Kidney glomerular epithelial cell (primary cell): ENCODE measurements around the gene MSTN.
A peak's percentile ranks its signal among the peaks of the same experiment; 100 is the strongest.

ENCODE experiments used
- DNase-seq: peaks from one replicate; lab custom pipeline; 2025; lab: John Stamatoyannopoulos, UW

The MSTN gene

DNA sequence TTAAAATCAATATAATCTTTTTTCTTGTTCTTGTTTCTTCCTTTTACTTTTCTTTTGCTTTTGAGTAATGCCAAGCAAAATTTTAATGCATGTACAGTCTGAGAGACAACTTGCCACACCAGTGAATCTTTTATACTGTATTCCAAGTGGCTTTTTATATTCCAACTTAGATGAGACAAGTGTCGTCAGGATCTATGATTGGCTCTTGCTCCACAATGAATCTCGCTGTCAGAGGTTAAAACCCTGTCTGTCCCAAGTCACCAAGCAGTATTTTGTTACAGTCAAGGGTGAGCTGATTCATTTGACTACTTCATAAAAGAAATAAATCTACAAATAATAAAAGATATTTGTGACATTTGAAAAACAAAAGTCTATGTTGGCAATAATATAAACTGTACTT, at the start of gene MSTN:
Gene MSTN (minus strand): TSS at position 129 of the 400 bp plus-strand sequence. CDS start 133 bp downstream, outside the sequence.
- DNase-seq, result no peak

DNA sequence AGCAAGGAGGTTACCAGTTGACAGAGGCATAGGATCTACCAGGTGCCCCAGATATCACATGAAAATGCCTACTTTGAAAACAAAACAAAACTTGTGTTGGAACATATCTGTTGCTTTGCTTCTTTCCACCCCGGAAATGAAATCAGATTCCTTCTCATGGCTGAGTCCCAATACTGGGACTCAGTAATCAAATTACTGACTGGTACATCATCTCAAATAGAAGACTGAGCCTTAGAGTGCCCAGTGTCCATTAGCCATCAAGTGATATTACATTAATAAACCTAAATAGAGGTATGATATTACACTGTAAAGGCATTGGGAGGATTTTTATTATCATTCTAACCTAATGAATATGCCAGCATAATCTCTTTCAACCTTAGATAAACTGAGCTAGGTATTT, 48.6 kb upstream of the MSTN start:
- no peak for DNase-seq

DNA sequence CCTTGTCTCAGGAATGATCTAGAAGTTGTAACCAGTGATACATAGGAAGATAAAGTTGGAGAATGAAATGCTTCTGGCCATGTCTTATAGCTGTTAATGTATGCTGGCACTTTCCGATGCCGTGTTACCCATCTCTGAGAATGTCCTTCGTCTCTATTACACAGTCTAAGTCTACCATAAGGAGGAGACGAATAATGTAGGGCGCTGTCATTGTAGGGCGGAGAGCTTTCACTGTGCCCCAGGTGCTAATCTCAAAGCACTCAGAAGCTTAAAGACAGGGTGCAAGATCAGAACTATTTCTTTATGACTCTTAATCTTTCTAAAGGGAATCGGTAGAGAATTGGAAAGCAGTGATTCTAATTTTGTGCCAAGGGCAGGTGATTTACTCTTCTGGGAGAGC, 48.2 kb upstream of the MSTN start:
- DNase-seq, result no peak

DNA sequence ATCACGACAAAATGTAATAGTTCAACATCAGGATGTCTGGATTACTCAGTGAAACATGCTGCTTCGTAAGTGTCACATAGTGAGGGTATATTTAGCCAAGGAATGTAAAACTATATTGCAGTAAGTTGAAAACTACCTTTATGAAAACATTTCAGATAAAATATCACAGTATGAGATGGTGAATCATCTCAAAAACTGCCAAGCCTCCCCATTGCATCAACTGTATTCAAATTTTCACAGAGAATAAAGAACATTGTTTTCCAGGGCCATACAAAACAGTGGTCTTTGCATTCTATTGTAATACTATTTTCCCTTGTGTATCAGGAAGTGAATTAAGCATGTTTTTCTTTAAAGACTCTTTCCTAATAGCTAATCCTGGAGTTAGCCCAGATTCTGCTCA, 47.6 kb upstream of the MSTN start:
- no peak for DNase-seq

DNA sequence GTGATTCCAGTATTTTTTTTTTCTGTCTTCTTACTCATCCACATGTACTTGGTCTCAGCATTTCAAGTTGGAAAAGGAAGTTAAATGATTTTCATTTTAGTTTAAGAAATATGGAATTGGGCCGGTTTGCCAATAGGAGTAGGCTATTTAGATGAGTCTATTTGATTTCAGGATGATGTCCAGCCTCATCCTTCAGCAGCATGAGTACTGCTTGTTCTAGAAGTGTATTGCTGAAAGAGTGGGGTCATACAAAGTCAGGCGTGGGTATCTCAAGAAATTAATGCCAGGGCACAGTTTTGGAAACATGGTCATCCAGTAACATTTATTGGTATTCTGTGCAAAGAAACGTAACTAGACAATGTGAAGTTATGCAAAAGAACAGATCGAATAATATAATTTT, 44.9 kb upstream of the MSTN start:
- DNase-seq, result no peak

DNA sequence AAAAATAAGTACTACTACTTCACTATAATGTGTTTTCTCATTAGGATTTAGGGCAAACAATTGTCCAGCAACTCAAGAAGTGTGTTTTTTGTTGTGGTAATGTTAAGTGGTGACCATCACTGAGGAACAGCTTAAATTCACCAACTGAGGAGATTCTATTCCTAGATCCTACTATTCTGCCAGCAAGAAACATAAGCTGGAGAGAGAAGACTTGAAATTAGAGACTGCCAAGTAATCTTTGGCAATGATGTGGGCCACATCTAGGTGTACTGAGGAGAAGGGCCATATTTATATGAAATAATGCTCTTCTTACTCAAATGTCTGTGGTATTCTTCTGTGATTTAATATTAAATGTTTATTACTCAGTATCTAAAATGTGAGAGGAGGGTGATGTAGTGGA, 44.3 kb upstream of the MSTN start:
- no peak for DNase-seq

DNA sequence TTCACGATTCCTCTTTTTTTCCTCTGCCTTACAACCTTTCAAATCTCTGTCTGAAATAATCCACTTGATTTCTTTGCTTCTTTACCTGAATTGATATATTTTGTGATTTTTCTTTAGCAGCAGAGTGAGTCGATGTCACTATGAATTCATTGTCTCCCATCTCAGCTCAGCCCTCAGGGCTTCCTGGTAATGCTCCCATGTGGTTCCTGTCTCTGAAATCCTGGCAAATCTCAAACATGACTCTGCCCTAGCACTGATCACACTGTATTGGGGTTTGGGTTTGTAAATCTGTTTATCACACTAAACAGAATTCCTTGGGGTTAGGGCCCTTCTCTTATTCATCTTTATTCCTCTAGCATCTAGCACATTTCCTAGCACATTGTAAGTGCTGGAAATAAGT, 43.0 kb upstream of the MSTN start:
- DNase-seq, result no peak

DNA sequence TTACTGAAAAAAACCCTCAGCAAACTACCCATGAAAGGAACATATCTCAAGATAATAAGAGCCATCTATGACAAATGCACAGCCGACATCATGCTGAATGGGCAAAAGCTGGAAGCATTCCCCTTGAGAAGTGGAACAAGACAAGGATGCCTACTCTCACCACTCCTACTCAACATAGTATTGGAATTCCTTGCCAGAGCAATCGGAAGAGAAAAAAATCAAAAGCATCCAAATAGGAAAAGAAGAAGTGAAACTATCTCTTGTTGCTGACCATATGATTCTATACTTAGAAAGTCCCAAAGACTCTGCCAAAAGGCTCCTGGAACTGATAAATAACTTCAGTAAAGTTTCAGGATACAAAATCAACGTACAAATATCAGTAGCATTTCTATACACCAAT, 40.6 kb upstream of the MSTN start:
- DNase-seq, result no peak

DNA sequence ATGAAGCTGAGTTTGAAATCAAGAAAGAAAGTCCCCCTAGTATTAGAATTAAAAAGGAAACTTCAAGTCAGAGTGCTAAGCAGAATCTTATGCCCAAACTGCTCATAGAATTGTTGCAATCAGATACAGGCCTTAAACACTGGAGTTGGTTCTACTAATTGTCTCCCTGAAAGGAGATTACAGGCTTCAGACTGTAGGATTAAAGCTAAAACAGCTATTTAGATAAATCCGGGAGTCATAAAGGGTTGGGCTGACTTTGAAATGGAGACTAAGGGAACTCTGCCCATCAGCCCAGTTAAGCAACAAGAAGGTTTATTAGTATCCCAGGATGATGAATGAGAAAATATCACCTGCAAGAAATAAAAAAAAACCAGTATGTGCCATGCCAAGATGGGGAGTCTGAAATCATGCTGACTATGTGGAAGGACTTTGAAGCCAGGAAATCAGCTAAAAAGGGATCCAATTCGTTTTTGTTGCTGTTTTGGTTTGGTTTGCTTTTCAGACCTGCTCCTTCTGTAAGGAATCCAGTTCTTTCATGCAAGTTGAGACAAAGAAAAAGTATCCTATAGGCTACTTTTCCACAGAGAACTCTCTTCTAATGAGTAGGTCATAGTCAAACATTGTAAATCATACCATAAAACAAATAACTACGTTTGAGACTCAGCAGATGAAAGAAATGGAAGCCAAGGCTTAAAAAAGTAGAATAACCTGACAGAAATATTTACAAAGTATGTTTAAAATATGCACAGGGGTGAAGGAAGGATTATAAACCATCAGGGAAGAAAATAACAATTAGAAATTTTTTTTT, 37.6 kb upstream of the MSTN start:
- no peak for DNase-seq

DNA sequence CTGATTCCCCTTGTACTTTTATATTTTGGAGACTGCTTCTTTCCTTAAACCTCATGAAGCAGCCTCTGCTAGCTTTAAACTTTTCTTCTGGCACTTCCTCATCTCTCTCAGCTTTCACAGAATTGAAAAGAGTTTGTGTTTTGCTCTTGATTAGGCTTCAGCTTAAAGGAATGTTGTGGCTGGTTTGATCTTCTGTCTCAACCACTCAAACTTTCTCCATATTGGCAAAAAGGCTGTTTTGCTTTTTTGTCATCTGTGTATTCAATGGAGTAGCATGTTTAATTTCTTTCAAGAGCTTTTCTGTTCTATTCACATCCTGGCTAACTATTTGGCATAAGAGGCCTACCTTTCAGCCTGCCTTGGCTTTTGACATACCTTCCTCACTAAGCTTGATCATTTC, 36.3 kb upstream of the MSTN start:
- no peak for DNase-seq

DNA sequence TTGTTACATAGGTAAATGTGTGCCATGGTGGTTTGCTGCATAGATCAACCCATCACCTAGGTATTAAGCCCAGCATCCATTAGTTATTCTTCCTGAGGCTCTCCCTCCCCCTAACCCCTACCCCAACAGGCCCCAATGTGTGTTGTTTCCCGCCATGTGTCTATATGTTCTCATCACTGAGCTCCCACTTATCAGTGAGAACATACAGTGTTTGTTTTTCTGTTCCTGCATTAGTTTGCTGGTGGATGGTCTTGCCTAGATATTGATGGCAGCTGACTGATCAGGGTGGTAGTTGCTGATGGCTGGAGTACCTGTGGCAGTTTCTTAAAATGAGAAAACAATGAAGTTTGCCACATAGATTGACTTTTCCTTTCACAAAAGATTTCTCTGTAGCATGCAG, 34.6 kb upstream of the MSTN start:
- DNase-seq, result no peak

DNA sequence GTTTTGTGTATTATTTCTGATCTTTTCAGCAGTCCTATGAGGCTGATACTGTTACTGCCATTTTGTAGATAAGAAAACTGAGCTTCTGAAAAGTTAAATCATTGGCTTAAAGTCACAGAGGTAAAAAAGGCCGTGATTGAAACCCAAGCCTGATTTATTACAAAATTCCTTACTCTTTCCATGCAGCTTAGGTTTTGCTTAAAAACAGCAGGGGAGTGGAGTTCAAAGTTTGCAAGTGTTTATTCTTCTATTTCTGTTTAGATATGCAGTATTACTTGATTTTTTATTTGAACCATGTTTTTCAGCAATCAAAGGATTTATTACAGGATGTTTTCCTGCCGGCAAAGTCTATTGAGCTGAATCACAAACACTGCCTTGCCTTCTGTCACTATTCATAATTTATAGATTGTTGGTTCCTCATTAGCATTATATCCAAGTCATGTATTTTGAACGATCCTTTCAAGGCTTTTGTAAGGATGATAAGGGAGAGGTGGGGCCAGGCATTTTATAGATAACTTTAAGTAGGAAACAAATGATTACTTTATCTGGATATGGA, 31.9 kb upstream of the MSTN start:
- DNase-seq, result no peak

DNA sequence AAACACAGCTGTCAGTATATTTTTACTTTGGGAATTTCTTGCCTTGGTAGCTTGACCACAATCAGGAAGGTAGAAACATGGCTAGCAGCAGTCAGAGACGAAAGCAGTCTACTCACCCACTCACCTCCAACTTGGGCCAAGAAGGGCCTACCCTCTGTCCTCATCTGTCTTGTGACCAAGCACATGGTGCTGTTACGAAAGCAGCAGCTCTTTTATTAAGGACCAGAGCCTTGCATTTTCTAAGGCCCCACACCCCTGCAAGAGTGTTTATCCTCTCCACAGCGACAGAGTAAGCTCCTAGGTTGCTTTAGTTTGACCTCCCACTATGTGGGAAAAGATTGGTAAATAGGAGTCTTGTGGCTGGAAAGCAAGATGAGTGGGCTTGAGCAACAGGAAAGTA, 31.3 kb upstream of the MSTN start:
- no peak for DNase-seq

DNA sequence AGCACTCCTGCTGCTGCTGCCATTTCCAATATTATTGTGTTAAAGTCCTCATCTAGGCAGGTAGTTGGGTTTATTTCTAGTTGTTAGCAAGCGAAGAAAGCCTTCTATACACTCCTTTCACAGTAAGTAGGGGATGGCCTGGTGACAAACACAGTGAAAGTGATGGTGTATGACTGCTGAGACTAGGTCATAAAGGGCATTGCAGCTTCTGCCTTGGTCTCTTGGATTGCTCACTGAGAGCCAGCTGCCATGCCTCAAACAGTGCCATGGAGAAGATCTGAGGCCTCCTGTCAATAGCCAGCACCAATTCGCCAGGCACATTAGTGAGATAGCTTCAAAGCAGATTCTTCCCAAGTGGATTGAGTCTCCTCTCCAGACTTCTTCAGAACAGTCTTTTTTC, 27.6 kb upstream of the MSTN start:
- no peak for DNase-seq

DNA sequence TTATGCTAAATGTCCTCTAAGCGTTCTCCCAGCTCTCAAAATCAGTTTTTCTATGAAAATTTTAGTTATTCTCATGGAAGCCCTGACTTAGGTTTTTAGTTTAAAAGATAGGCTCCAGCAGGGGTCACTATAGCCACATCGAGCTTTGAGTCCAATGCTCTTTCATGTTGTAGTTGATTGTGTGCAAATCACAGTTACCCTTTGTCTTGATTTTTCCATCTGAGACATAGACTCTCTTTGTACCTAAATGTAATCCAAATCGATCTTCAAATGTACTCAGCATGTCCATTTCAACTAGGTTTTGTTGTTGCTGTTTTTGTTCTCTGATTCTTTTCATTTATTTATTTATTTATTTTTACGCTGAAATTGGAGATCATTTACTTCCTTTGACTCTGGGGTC, 26.4 kb upstream of the MSTN start:
- DNase-seq, result peak; percentile 55

DNA sequence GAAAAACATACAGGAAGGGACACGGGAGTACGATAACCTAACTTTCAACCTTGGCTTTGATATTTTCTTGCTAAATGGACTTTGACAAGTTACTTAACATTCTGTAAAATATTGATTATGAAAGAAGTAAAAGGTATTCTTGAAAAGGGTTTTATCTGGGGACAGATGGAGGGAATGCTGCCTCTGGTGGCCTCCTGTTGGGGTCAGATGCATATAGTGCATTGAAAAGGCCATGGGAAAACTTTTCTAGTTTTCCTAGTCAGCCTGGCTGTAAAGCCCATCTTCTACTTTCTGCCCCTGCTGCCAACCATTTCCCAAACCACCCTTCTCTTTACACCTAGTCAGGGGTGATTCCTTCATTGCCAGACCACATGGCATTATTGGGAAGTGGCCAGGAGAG, 22.2 kb upstream of the MSTN start:
- DNase-seq, result no peak

DNA sequence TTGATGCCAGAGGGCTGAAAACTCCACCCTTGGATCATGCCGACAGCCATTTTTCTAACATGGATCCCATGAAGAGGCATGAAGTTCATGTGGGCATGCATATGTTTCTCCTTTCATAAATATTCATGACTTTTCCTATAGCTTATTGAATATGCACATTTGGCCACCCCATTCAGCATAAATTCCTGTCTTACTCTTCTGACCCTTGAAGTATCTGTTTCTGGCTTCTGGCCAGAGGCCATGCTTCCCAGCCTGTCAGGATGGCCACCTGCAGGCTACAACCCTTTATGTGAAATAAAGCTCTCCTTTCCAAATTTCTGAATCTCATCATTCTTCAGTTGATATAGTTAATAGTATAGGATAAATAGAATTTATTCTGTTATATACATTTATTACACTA, 19.6 kb upstream of the MSTN start:
- no peak for DNase-seq

DNA sequence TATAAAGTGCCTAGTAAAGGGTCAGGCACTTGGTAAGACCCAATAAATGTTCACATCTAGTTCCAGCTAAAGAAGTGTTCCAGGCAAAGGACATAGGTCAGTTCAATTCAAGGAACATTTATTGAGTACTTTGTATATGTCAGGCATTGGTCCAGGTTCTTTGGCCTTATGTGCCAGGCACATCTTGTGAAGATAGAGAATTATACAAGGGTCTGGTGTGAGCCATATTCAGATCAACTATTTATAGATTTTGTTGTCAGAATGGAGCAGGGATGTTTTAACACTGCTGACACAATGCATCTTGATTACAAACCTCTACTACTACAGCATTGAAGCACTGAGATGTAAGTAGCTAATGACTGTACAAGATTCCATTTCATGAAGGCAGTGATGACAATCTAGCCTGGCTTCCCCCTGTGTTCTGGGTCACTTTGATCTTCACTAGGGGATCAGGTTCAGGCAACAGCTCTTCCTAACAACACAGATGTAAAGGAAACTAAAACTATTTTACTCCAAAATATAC, 18.1 kb upstream of the MSTN start:
- no peak for DNase-seq

DNA sequence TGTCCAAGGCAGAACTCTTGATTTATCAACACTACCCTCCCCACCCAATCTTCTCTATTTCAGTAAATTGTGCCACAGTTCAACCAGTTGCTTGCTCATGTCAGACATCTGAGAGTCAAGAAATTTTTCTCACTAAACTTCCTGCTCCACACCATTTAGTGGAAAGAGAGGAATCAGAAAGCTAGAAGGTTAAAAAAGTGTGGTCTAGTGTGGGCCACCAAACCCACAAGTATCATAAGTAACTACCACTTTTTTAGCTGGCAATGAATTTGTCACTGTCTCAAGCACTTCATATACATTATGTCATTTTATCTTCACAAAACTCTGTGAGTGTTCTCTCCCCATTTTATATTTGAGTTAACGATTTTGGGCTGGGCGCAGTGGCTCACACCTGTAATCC, 16.6 kb upstream of the MSTN start:
- no peak for DNase-seq

DNA sequence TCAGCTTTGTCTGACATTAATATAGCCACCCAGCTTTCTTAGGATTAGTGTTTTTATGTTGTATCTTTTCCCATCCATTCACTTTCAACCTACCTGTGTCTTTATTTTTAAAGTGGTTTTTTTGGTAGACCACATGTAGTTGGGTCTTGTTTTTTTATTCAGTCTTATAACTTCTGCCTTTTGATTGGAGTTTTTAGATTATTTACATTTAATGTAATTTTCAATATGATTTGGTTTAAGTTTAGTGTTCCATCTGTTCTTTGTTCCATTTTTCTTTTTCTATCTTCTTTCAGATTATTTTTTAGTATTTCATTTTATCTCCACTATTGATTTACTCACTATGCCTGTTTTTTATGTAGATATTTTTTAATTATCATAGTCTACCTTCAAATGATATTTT, 13.1 kb upstream of the MSTN start:
- no peak for DNase-seq

DNA sequence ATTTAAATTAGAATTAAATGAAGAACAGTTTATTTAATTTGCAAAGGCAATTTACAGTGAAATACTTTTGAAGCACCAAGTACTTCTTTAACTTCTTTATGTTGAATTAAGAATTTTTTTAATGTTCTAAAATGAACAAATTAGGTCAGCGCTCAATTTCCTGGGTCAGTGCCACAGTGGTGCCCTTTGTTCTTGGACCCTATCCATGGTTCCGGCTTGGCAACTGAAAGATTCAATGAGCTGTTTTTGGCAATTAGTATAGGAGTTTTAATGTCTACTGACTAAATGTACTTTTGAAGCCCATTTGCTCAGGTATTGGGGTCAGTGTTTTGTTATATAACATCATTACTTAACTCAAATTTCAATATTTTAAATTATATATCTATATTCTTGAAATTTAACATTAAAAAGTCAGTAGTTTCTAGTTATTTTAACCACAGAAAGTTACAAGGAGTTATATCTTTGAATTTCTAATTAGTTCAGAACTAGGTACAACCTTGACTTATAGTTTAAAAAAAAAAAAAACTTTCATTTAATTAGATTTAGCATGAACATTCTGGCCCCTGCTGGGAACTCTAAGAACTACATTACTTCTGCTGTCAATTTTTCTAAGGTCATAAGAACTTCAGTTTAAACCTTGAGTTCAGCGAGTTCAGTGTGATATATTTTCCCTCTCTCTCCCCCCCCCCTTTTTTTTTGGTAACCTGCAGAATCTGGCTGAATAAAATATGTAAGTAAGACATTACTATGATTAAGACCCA, 7.6 kb upstream of the MSTN start:
- DNase-seq, result peak; percentile 77

DNA sequence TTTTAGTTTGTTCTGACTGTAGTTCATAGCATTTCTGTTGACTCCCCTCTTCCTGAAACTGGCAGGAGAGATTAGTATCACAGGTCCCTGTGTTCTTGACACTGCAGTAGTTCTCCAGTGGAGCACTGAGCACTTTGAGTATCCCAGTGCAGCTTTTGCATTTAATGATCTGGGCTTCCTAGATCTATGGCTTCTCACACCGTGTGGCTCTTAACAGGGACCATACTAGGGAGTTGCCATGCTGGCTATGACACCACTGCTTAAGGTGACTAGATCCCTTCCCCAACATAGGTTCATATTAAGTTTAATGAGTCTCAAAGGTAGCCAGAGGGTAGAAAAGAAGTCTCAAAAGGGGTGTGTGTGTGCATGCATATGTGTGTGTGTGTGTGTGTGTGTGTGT, 6.2 kb upstream of the MSTN start:
- DNase-seq, result no peak

DNA sequence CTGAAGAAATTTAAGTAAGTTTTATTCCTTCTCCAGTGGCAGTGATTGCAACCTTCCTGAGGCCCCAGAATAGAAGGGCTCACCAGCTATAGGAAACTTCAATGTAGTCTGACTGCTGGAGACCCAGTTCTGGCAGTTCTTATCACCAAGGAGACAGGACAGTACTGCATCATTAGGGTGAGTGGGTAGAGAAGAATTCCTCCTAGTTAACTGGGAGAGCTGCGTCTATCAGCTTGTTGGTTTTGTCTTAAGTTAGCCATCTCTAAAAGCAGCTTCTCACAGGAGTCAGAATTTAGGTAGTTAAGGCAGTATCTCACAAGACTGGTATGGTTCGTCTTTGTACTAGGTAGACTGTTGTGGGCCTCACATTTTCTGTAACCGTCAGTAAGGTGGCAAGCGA, 3.3 kb upstream of the MSTN start:
- no peak for DNase-seq
